Amygdala (tissue), 56 donors: ENCODE results near the gene FHIT.
"Not testable (repeated sequence)": the region's sequence is repeated elsewhere in the genome, so short reads cannot be mapped to it uniquely, and the experiment has no call there.

Experiments used
- DNase-seq, 56 donors: peaks; one replicate each; lab custom pipeline; 2025; lab: John Stamatoyannopoulos, UW

Gene FHIT

DNA sequence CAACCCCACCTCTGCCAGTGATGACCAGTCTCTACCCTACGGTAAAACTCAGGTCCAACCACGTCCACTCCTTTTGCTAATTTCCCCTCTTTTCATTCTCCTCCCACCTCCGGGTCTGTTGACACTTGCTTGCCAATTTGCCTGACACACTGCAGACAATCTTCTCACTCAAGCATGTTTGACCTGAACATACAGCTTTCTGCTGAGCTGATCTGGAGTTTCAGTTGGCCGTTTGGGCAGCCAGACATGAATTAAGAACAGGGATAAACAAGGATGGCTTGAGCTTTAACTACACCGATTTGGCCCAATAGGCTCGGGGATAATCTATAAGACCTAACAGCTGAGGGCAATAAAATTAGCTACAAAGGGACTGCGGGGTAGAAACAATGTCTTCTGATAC lies 1442.8 kb downstream of the FHIT start:
- DNase-seq, result no peak

GRCh38 chr3:59803268-59803667 lies 1448.0 kb downstream of the FHIT start:
- no peak for DNase-seq

GRCh38 chr3:59802453-59802852 lies 1448.8 kb downstream of the FHIT start:
- DNase-seq, result not testable (repeated sequence)

- no peak for DNase-seq
Observed at GRCh38 chr3:59802045-59802444, 1449.2 kb downstream of the FHIT start.

- no peak for DNase-seq
Observed at GRCh38 chr3:59800481-59800880, 1450.8 kb downstream of the FHIT start.

DNA sequence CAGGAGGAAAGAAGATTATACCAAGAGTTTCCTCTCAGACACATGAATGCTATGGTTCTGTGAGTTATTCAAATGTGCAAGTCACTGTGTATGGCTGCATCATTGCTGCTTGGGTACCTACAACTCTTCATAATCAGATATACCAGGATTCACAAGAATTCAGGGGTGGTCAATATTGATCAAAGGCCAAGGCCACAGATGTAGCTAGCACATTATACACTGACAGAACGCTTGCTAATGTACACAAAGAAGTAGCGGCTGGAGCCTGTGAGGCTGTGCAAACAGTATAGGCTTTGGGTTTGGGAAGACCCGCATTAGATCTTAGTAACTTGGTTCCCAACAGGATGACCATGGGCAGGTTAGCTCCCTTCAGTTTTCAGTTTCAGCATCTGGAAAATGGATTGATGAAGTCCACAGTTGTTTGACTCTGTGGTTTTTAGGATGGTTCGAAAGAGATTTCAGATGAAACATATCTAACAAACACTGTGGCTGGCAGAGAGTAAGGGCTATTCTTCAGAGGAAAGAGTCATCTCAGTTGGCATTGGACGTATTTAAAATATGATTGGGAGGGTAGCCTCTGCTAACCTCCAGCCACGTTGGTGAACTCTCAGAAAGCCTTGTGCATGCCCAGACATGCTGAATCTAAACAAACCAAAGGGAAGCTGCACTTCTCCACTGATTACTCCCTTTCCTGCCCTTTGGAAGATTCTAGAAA lies 1452.7 kb downstream of the FHIT start:
- no peak for DNase-seq

GRCh38 chr3:59797533-59797932 lies 1453.7 kb downstream of the FHIT start:
- no peak for DNase-seq

DNA sequence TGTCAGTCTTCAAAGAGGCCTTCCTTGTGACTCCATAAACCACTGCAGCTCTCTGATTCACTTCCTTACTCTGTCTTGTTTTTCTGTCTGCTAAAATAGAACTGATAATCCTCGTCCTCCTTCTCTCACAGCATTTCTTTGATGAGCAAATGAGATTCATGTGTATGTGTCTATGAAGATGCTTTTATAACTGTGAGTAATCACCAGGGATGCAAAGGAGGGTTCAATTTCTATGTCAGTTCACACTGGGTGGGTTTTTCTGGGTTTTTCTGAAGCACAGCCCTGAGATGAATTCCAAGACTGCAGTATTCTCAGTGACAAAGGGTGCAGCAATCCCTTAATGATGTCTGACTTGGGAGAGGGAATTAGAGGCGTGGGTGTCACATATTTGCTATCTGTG lies 1454.8 kb downstream of the FHIT start:
- no peak for DNase-seq

DNA sequence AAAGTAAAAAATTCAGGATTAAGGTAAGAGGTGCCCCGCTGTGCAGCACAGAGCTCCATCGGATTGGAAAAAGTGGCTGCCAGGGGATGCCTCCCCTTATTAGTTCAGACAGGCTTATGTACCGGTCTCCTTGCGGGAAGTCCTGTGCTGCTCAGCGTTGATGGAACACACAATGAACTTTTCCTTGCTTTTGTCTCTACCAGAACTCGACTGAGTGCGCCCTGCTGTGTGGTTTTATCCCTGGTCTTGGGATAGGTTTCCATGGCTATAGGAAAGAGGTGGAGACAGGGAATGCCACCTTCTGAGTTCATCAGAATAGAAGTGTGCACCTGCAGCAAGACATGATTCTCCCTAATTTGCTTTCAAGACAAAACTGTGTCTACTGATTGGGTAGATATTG lies 1455.5 kb downstream of the FHIT start:
- no peak for DNase-seq

GRCh38 chr3:59793976-59794375 lies 1457.3 kb downstream of the FHIT start:
- DNase-seq, result no peak

- no peak for DNase-seq
Observed at GRCh38 chr3:59791774-59792308, 1459.4 kb downstream of the FHIT start.

DNA sequence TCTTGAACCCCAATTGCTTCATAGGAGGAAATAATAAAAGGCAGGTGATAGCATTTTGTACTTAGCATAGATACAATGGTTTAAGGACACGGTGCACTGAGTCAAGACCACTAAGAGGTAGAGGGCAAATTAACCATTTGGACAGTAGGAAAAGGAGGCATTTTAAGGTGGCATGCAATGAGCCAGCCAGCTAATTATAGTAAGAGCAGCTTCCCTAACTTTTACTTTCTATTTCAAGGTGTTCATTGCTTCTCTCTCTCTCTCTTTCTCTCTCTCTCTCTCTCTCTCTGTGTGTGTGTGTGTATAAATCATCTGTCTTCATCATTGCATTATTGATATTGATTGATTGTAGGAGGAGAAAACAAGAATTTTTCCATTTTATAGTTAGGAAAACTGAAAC lies 1461.0 kb downstream of the FHIT start:
- no peak for DNase-seq

- DNase-seq, result no peak
Observed at GRCh38 chr3:59788801-59789200, 1462.5 kb downstream of the FHIT start.

DNA sequence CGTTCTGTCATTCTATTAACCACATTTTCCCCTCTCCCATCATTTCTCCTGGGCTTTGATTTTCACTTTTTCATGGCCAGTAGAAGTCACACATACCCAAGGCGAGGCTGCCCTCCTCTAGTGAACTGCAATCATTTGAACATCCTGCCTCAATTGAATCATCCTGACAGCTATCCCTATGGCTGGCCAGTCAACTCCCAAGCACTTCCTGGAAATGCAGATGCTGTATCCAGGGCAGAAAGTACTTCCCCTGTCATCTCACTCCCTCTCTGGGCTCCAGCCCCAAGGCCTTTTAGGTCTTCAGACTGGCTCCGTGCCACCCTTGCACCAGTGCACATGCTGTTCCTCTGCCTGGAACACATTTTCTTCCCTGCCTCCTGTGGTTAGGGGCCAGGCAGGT lies 1463.1 kb downstream of the FHIT start:
- no peak for DNase-seq

GRCh38 chr3:59786374-59786773 lies 1464.9 kb downstream of the FHIT start:
- no peak for DNase-seq

DNA sequence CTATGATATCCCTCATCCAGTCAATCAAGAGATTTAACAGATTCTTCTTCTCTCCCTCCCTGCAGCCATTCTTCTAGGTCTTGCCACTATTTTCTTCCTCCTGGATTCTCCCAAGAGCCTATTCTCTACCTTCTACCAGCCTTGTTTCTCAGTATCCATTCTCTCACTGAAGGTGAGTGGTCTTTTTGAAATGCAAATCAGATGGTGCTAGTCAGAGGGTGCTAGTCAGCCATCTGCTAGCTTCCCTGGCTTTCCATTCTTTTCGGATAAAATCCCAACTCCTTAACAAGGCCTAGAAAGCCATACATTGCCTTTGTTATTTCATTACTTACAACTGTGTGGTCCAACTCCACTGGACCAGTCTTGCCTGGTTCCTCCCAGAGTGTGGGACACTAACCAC lies 1467.1 kb downstream of the FHIT start:
- DNase-seq, result no peak

- DNase-seq, result no peak
Observed at GRCh38 chr3:59783468-59783988, 1467.7 kb downstream of the FHIT start.

GRCh38 chr3:59782664-59783063 lies 1468.6 kb downstream of the FHIT start:
- no peak for DNase-seq

- DNase-seq, result no peak
Observed at GRCh38 chr3:59780209-59780608, 1471.0 kb downstream of the FHIT start.

- no peak for DNase-seq
Observed at GRCh38 chr3:59779260-59779659, 1472.0 kb downstream of the FHIT start.

GRCh38 chr3:59777667-59778077 lies 1473.6 kb downstream of the FHIT start:
- no peak for DNase-seq

DNA sequence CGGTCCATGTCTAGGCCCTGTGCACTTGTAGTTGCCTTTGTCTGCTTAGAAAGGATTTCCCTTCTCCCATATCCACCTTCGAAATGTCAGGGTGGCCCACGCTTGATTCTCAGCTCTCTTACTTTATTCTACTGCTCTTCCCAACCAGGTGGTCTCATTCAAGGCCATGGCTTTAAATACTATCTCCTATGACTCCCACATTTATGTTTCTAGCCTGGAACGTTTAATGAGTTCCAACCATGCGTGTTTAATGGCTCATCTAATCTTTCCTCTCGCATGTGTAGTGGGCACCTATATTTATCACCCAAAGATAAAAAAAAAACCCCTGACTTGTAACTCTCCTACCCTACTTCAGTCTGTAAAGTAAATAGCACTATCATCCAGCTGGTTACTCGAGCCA lies 1474.2 kb downstream of the FHIT start:
- DNase-seq, result no peak
